Measurements from ENCODE around the gene DGKI.

The DGKI gene

DNA sequence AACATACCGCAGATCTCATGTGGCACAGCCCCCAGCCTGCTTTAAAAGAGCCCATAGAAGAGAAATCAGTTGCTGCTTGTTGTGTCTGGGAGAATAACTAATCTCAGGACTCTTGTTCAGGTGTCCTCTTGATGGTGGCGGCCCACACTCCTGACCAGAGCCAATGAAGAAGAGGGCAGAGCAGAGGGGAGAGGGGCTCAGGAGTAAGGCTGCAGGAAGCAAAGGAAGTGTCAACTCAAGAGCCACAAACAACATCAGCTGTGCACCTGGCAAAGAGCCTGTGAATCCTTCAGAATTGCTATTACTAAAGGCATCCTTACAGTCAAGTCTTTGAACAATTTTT is 443.4 kb downstream of the DGKI start:
- TF ChIP-seq, protein P1, sequence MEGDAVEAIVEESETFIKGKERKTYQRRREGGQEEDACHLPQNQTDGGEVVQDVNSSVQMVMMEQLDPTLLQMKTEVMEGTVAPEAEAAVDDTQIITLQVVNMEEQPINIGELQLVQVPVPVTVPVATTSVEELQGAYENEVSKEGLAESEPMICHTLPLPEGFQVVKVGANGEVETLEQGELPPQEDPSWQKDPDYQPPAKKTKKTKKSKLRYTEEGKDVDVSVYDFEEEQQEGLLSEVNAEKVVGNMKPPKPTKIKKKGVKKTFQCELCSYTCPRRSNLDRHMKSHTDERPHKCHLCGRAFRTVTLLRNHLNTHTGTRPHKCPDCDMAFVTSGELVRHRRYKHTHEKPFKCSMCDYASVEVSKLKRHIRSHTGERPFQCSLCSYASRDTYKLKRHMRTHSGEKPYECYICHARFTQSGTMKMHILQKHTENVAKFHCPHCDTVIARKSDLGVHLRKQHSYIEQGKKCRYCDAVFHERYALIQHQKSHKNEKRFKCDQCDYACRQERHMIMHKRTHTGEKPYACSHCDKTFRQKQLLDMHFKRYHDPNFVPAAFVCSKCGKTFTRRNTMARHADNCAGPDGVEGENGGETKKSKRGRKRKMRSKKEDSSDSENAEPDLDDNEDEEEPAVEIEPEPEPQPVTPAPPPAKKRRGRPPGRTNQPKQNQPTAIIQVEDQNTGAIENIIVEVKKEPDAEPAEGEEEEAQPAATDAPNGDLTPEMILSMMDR (IDR thresholded peaks at IDR 0.05) = no peak

DNA sequence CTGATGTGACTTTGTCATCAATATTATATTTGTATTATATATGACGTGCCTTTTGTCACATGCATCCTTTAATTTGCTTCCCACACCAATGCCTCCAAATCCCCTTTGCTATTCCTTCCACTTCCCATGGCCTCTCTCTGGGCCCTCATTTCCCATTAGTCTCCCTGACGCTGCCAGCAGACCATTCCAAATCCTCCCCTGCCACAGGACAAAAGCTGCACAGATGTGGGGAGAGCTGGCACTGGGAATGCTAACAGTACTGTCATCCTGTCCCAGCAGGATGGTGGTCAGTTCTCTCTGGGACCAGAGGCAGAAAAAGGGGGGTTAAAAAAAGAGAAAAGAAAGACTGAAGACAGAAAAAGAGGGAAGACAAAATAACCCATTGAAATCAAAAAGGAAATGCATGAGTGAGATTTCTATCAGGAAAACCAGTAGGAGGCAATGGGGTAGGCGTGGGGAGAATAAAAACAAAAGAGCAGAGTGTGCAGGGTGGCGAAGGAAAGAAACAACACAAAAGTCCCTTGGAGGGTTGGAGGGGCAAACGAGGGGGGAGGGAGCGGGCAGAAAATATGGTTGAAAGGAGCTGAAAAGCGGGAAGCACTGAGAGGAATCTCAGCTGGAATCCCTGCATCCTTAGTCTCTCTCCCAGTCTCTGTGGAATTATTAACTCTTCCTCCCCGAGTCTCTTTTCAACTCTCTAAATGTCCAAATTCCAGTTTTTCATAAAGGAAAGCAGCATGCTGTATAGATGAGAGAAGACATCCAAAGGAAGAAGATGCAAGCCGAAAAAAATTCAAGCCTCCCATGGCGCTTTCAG is 444.0 kb downstream of the DGKI start:
- TF ChIP-seq, protein P1 (IDR thresholded peaks at IDR 0.05) = no peak

DNA sequence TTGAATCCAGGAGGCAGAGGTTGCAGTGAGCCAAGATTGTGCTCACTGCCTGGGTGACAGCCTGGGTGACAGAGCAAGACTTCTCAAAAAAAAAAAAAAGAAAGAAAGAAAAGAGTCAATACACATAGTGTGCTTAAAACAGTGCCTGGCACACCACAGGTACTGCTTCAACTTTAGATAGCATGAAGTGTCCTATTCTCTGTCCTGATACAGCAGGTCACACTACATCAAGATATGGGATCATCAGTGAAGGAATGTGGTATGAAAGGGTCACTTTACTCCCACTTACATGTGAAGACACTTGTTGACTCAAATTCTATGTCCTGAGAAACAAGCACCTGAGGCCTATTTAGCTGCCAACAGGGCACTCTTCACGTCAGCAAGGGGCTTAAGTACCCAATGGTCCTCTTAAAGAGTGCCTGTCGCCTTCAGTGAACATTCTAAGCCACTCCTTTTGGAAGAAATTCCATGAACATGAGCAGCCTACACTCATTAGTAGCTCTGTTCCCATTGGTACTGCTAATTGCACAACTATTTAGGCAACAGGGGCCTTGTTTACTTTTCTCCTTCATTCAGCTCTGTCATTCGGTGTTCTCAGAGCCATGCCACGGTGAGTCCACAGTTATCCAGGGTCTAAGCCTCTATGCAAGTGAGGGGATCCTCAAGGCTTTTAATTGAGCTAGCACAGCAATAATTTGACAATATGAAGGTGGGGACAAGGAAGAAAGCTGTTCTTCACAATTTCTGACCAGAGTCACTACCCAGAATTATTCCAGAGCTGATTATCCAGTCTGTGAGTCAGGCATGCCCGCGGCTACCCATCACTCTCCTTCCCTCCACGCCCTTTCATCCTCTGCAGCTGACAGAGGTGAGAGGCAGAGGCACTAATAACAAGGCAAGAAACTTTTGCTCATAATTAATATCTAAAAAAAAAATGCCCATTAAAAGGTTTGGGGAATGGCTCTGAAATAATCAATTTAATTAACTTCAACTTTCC is 446.6 kb downstream of the DGKI start:
- TF ChIP-seq, protein P1 (IDR thresholded peaks at IDR 0.05) = no peak

DNA sequence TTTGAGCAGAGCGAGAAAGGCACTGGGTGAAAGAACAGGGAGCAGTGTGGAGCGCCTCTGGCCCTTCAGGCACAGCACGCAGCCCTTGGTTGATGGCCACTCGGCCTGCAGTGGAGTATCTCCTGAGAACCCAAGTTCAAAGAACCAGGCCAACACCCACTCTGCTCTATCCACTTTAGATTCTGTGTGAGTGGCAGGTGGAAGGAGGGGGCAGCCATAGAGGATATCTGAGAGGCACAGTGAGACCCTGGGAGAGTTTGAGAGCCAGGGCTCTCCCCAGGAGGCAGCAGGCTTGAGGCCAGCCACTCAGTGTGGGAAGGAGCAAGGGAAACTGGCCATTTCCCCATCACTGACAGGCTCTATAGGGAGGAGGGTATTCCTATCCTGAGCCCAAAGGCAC is 450.7 kb downstream of the DGKI start:
- TF ChIP-seq, protein P1 (IDR thresholded peaks at IDR 0.05) = no peak

DNA sequence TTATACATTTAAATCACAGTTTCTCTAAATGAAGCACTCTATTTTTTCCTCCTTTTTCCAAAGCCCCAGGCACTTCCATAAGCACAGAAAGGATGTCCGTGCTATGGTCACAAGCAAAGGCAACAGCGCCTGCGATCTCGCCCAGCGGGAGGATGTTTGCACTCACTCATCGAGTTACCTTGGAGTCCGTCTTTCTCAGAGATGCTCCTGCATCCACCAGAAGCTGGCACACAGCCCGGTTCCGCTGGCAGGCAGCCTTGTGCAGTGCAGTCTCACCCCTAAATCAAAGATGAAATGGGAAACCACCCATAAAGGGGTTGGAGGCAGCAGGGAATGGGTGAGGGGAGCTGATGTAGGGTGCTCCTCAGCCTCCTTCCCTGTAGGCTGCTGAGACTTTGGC is 451.4 kb downstream of the DGKI start:
- TF ChIP-seq, protein P1 (IDR thresholded peaks at IDR 0.05) = no peak

DNA sequence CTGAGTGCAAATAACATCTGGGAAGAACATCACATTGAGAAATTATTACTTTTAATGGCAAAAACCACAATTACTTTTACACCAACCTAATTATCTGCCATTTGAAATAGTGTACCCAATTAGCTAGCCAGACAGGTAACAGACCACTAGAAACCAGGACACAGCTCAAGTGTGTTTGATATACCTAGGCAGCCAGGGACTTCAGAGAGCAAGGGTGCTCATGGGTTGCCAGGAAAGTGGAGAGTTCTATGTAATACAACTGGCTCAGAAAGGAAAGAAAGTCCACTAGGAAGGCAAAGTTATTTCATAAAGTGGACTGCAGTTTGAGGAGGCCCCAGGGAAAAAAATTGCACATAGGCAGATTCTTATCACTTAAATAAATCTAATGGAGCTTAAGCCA is 453.2 kb downstream of the DGKI start:
- TF ChIP-seq, protein P1 (IDR thresholded peaks at IDR 0.05) = no peak

DNA sequence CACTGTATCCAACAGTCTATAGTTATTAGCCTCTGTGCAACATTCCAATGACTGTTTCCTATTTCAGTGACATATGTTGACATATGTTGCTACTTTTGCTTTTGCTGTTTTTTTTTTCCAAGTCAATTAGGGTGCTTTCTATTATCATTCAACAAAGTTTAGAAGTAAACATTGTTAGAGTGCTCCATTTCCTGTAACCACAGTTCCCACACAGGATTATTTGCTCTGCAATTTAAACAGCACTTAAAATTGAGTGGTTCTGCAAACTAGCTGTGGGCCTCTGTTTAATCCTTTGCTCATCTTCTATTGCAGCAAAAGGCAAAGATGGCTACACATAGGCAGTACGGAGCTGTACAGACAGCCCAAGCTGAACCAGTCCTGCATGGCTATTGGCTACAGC is 456.7 kb downstream of the DGKI start:
- TF ChIP-seq, protein P1 (IDR thresholded peaks at IDR 0.05) = no peak

Data from LNCAP (cell line).